GM20431 (cell line): Measurements from ENCODE around the gene CACNG4.

Experiments
- in situ Hi-C: fragments of 300-500 bp; cut with MseI, MboI; formaldehyde crosslinking; loops from one replicate; pipeline ENCODE4 v1.15.0; 2020; ENCODE audit warnings: low sequenced_read_pairs; ENCODE audit not compliant: unreplicated experiment

The CACNG4 gene

GRCh38 chr17:67007266-67007665 lies 42.8 kb downstream of the CACNG4 start:
- in situ Hi-C loops: no loop called here

DNA sequence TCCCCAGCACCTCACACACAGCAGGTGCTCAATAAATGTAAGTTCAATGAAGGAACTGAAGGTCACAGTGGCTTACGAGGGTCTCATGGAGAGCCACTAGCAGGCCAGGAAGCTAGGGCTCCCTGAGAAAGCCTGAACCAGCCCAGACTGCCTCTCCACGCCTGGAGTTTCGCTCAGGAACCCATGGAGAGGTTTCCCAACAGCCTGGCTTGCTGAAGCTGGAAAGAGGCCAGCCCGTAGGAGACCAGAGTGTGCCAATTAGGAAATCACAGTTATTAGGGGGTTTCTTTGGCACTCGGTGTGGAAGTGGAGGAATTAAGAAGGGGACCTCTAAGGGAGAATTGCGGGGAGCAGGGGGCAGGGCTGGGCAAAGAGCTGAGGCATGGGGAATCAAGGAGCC lies 43.6 kb downstream of the CACNG4 start:
- in situ Hi-C loops: no loop called here

DNA sequence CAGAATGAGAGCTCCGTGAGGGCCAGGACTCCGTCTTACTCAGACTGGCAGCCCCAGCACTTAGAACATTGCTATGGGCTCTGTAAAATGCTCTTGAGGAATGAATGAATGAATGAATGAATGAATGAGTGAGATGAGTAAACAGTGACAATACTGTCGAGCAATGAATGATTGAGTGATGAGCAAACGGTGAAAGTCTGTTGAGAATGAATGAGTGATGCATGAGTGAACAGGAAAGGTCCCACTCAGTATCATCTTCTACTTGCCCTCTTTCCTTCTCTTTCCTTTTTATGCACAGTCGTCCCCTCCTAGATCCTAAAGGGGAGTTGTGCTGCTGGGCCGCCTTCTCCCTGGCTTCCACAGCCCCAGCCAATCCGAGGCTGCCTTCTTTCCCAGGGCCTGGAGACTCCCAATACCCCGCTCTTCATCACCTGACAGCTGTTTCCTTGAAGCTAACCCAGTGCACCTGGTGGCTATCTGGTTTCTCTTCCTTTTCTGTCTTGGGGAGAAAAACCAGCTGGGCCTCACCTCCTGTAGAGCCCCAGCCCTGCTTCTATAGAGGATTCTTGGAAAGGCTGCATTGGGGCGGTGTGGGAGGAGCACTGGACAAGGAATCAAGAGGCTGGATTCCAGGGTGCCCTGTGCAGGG lies 47.1 kb downstream of the CACNG4 start:
- in situ Hi-C loops: no loop called here

GRCh38 chr17:67013891-67014290 lies 49.4 kb downstream of the CACNG4 start:
- in situ Hi-C loops: no loop called here

- in situ Hi-C loops: no loop called here
Measured at GRCh38 chr17:67015001-67015400, 50.5 kb downstream of the CACNG4 start.

DNA sequence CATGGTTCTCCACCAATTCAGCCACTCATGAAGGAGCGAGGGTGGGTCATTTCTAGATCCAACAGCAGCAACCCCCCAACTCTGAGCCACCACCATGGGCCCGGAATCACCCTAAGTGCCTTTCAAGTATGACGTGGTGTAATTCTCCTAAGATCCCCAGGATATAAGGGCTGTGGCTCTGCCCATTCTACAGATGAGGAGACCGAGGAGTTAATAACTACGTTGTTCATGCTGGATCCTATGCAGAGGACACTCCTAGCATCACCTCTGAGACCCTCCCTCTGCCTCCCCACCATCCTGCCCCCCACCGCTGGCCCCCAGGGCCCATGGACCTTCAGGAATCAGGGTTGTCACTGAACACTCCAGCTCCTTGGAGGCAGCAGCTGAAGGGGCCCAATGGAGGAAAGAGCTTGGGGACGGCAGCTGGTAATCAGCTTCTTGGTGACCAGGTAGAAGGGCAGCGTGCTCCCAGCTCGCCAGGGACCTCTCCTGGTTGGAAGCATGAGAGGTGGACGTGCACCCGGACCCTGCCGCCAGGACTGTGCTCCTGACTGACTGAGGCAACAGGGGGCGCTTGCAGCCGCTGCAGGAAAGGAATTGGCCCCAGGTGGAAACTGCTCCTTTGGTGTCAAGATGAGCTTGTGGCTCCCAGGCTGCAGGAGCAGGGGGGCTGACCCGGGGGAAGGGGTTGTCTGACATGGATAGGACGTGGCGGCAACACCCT lies 51.7 kb downstream of the CACNG4 start:
- in situ Hi-C loops: no loop called here

DNA sequence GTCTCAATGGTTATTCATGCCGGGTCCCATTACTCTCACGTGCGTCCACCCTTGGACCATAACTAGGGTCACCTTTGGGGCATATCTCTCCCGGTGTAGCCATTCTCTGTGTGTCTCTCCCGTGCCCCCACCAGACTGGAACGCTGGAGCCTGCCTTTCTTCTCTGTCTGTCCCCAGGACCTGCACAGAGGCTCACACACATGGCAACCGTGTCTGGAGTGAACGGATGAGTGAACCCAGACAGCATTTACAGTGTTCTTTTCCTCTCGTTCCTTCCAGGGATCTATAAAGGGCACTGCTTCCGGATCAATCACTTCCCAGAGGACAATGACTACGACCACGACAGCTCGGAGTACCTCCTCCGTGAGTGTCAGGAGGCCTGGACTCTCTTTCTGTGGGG lies 53.4 kb downstream of the CACNG4 start:
- in situ Hi-C loops: no loop called here

GRCh38 chr17:67018471-67019434 lies 54.2 kb downstream of the CACNG4 start:
- in situ Hi-C loops: no loop called here

GRCh38 chr17:67019809-67020208 lies 55.3 kb downstream of the CACNG4 start:
- in situ Hi-C loops: no loop called here

DNA sequence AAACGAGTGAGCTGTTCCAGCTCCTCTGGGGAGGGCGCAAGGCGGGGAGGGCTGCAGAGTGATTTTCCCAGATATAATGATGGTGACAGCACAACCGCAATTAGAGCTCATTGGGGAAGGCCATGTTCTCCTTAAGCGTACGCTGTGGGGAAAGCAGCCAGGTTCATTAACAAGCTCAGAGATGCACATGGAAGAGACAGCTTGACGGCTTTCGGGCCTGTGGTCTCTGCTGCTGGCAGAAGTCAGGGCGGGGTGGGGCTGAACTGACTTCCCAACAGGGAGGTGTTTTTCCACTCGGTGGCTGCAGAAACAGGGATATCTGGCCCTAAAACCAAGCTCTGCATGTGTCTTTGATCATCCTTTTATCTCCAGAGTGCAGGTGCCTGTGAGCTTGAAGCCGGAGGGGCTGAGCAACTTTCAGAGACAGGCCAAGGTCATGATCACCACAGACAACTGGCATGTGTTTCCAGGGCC lies 55.8 kb downstream of the CACNG4 start:
- in situ Hi-C loops: no loop called here

- in situ Hi-C loops: no loop called here
Measured at GRCh38 chr17:67021196-67021595, 56.7 kb downstream of the CACNG4 start.

- in situ Hi-C loops: no loop called here
Measured at GRCh38 chr17:67021743-67022450, 57.4 kb downstream of the CACNG4 start.

DNA sequence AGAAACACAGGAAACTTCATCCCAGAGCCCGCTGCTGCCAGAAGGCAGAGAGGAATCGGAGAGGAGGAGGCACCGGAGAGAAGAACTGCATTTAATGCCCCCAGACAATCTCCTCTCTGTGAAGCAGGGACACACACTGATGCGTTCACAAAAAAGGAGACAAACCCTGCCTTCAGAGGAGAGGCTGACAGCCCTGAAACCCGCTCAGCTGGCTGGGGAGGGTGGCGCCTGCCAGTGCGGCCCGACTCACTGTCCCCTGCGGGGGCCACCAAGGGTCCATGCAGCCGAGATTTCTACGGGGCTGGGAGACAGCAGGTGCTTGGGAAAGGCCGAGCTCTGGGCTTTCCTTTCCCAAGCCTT lies 57.9 kb downstream of the CACNG4 start:
- in situ Hi-C loops: no loop called here

GRCh38 chr17:67024736-67025135 lies 60.2 kb downstream of the CACNG4 start:
- in situ Hi-C loops: no loop called here

- in situ Hi-C loops: no loop called here
Measured at GRCh38 chr17:67025216-67025792, 60.8 kb downstream of the CACNG4 start.

- in situ Hi-C loops: no loop called here
Measured at GRCh38 chr17:67026341-67026740, 61.8 kb downstream of the CACNG4 start.

GRCh38 chr17:67027031-67027628 lies 62.6 kb downstream of the CACNG4 start:
- in situ Hi-C loops: no loop called here

- in situ Hi-C loops: no loop called here
Measured at GRCh38 chr17:67030641-67031040, 66.1 kb downstream of the CACNG4 start.

- in situ Hi-C loops: no loop called here
Measured at GRCh38 chr17:67032382-67032781, 67.9 kb downstream of the CACNG4 start.
